Measurements from ENCODE around the gene SNAI3. TPM values are rescaled to one million over a fixed set of nuclear protein-coding genes. Genes with fewer than 3 reads are reported as not detected.
"Not testable (repeated sequence)": the region's sequence is repeated elsewhere in the genome, so short reads cannot be mapped to it uniquely, and the experiment has no call there.

SNAI3 gene
- total RNA-seq, 6 experiments from 2014 or later = 0.15 to 0.98 (median 0.35) TPM

DNA sequence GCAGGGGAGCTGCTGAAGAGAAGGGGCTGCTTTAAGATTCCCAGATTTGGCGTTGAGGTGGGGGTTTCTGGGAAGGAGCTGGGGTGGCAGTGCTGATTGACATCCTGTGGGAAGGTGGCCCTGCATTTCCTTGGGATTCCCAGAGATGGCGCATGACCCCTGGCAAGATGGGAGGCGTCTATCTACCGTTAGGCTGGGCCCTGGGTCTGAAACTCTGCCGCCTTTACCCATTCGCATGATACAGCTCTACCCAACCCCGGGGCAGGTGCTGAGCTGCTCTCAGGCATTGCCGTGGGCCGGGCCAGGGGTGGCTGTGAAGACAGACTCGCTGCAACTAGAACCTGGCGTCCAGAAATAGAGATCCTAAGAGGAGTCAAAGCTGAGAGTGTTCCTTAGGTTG is 13.5 kb downstream of the SNAI3 start:
- ATAC-seq (peak in 1 of 4 donors; percentile 29), DNase-seq (no peak)
- WGBS (ENCODE audit: insufficient coverage, low coverage, low lambda C conversion rate, missing lambda C conversion rate) = 70% methylated on average over 2 of the region's 11 CpGs
- H3K4me3 ChIP-seq = no peak overlapping the region
- TF ChIP-seq POLR2A (IDR thresholded peaks at IDR 0.05) = no peak
- TF ChIP-seq CTCF (IDR thresholded peaks at IDR 0.05) = no peak
- H3K36me3 ChIP-seq = no peaks in the 10 kb centered on the region
- no peaks in the 10 kb centered on the region for H3K9me3 ChIP-seq
- H3K27me3 ChIP-seq = no peaks in the 10 kb centered on the region
- intact Hi-C loops (cut with DNase I) = no loop called here
- H3K27ac ChIP-seq = no peak overlapping the region
- no peaks in the 10 kb centered on the region for H3K4me1 ChIP-seq

DNA sequence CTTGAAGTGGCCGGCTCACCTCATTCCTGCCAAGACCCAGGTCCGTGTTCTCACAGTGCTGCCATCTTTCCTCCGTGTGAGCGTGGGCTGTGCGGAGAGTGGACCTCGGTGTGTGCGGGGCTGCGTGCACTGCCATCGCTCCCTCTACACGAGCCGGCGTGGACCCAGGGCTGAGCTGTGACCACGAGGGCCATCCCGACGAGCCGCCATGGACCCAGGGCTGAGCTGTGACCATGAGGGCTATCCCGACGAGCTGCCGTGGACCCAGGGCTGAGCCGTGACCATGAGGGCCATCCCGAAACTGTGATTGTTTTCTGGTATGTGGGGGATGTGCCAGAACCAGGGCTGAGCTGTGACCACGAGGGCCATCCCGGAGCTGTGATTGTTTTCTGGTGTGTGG is 14.5 kb downstream of the SNAI3 start:
- ATAC-seq (no peak), DNase-seq (no peak)
- H3K27me3 ChIP-seq = no peaks in the 10 kb centered on the region
- no peak overlapping the region for H3K4me3 ChIP-seq
- no peaks in the 10 kb centered on the region for H3K9me3 ChIP-seq
- H3K4me1 ChIP-seq = no peaks in the 10 kb centered on the region
- no peak overlapping the region for H3K27ac ChIP-seq
- H3K36me3 ChIP-seq = no peaks in the 10 kb centered on the region
- 100% methylated on average over 1 of the region's 23 CpGs for WGBS (ENCODE audit: insufficient coverage, low coverage, low lambda C conversion rate, missing lambda C conversion rate)
- intact Hi-C loops (cut with DNase I) = no loop called here
- no peak for TF ChIP-seq POLR2A (IDR thresholded peaks at IDR 0.05)
- TF ChIP-seq CTCF (IDR thresholded peaks at IDR 0.05) = no peak

DNA sequence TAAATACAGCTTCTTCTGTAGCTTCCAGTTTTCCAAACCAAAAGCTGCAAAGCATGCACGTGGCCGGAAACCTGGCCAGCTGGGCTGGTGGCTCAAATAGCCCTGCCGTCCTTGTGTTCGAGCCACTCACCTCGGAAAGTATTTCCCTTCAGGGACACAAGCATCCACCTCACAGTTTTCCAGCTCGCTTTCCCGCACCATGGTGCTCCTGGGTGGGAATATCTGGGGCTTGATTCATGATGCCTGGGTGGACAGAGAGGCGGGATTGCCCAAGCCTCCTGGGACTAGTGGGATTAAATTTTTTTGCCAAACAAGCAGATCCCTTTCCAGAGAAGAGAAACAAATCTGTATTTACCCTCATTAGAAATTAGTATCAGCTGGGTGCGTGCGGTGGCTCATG is 16.3 kb downstream of the SNAI3 start:
- no peak for ATAC-seq
- Histone ChIP-seq H3K4me1 (peaks cover 0 to 6% (median 3%) of the 10 kb centered on the region in 4 donors), H3K4me3 (no peak overlapping the region), H3K9me3 (no peaks in the 10 kb centered on the region), H3K27me3 (no peaks in the 10 kb centered on the region), H3K36me3 (no peaks in the 10 kb centered on the region), H3K27ac (no peak overlapping the region)
- TF ChIP-seq CTCF (IDR thresholded peaks at IDR 0.05) (no peak), POLR2A (IDR thresholded peaks at IDR 0.05) (no peak)
- DNase-seq = no peak
- intact Hi-C loops (cut with DNase I) = no loop called here
- 95% methylated on average over 8 of the region's 10 CpGs for WGBS (ENCODE audit: insufficient coverage, low coverage, low lambda C conversion rate, missing lambda C conversion rate)

DNA sequence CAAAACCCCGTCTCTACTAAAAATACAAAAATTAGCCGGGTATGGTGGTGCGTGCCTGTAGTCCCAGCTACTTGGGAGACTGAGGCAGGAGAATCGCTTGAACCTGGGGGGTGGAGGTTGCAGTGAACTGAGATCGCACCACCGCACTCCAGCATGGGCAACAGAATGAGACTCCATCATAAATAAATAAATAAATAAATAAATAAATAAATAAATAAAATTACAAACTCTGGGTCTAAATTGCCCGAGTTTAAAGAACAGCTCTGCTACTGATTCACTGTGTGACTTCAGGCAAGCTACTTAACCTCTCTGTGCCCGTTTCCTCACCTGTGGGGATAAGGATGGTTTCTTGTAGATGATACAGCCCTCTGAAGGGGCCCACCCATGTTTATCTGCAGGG is 16.8 kb downstream of the SNAI3 start:
- 98% methylated on average over 5 of the region's 8 CpGs for WGBS (ENCODE audit: insufficient coverage, low coverage, low lambda C conversion rate, missing lambda C conversion rate)
- H3K36me3 ChIP-seq; intact Hi-C loops (cut with DNase I); DNase-seq; H3K4me3 ChIP-seq; ATAC-seq; H3K27me3 ChIP-seq; H3K27ac ChIP-seq; H3K9me3 ChIP-seq: not testable (repeated sequence)
- peaks cover 0 to 11% (median 5%) of the 10 kb centered on the region in 4 donors for H3K4me1 ChIP-seq

- H3K36me3 ChIP-seq = no peaks in the 10 kb centered on the region
- no peak for ATAC-seq
- no peak overlapping the region for H3K27ac ChIP-seq
- peaks cover 0 to 18% (median 8%) of the 10 kb centered on the region in 4 donors for H3K4me1 ChIP-seq
- H3K4me3 ChIP-seq = no peak overlapping the region
- DNase-seq = peak in 1 of 3 donors; percentile 42
- no peak for TF ChIP-seq POLR2A (IDR thresholded peaks at IDR 0.05)
- TF ChIP-seq CTCF (IDR thresholded peaks at IDR 0.05) = no peak
- intact Hi-C loops (cut with DNase I) = no loop called here
- WGBS (ENCODE audit: insufficient coverage, low coverage, low lambda C conversion rate, missing lambda C conversion rate) = 37% methylated on average over 2 of the region's 5 CpGs
- H3K27me3 ChIP-seq = no peaks in the 10 kb centered on the region
- H3K9me3 ChIP-seq = no peaks in the 10 kb centered on the region
These were observed 18.8 kb downstream of the SNAI3 start for GRCh38 chr16:88667461-88667860.
